GM12864 (cell line): ENCODE data around the gene TRAPPC2B.

Experiments used
- DNase-seq: peaks from one replicate; pipeline ENCODE4 v3.0.0-alpha.2; 2011; ENCODE audit warnings: low read depth
- H3K4me3 ChIP-seq: 2 replicates; pipeline ENCODE4 v1.5.1; 2011; ENCODE audit warnings: mild to moderate bottlenecking, low read depth, low read length, control low read depth
- CTCF ChIP-seq: IDR thresholded peaks from 2 replicates; pipeline ENCODE4 v1.5.1; 2011; ENCODE audit warnings: low read depth, mild to moderate bottlenecking, moderate library complexity, low read length, control low read depth, inconsistent platforms; ENCODE audit errors: missing control alignments

Gene TRAPPC2B

GRCh38 chr19:57406516-57407123 lies 43.3 kb downstream of the TRAPPC2B start:
- no peak overlapping the region for H3K4me3 ChIP-seq
- DNase-seq = no peak
- peak; percentile 81 for TF ChIP-seq CTCF

DNA sequence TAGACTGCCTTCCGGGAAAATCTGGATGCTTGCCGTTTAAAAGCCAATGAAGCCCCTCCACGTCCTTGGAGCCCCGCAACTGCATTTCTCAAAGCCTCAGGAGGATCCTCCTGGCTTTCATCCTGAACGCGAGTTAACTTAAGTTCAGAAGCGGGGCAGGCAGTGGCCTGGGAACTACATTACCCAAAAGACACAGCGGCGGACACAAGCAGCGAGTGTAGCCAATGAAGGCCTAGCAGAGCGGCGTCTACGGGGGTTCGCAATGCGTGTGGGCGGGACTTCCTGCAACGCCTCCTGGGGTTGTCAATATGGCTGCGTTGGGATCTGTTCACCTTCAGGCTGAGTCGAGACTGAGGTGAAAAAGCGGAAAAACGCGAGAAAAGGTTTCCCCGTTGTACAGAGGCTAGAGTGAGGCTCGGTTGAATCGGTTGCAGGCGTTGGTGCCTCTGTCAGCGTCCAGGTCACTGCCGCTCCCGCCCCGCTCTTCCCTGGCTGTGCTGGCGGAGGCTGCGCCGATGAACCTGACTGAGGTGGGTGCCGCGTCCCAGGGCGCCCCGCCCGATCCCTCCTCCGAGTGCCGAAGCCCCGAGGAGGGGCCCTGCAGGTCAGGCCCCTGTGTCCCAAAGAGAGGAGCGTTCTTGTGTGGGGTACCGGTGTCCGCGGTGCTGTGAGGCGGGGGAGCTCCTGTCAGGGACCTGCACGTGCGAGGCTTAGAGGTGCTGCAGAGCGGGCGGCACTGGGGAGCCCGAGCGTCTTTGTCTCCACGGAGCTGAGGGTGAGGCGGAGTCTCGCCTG lies 47.7 kb downstream of the TRAPPC2B start, which contains the start of gene ZNF17:
ZNF17 (plus strand) TSS at position 285 of the 795 bp plus-strand sequence. CDS start 2,455 bp downstream, outside the sequence.
- TF ChIP-seq CTCF = no peak
- H3K4me3 ChIP-seq = peak within 1 kb of the TSS; percentile 65
- peak; percentile 88 for DNase-seq
